Measurements from ENCODE around the gene TAB3. TPM values are rescaled to one million over a fixed set of nuclear protein-coding genes. Genes with fewer than 3 reads are reported as not detected.

Gene TAB3
- total and polyA plus RNA-seq, 2 of the 4 experiments (the other 2 are of a cell fraction) = 4.7 to 6.4 TPM

DNA sequence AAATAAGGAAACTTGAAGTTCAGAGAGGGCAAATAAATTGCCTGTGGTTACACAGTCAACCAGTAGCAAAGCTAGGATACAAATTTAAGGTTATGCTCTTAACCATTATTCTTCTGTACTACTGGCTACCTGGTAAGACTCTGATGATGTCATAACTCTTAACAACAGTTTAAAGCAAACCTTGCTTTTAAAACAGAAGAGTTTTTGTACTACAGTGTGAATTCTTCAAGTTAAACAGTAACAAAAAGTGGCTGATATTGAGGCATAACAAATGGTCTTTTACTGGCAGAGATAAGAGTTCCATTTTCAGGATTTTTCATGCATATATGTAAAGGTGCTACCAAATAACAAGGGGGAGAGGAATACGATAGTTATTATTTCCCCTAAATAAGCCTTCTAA, 23.4 kb downstream of the TAB3 start:
- Histone ChIP-seq H3K23ac (ENCODE audit: low read depth, low read length) (no peak overlapping the region), H2BK120ac (ENCODE audit: low read depth, low read length) (no peak overlapping the region), H3K9ac (ENCODE audit: low read depth, low read length) (no peak overlapping the region), H2BK5ac (ENCODE audit: low read depth, low read length, poor library complexity, severe bottlenecking) (no peak overlapping the region), H3K9me3 (ENCODE audit: control insufficient read depth, insufficient read depth, low read length) (no peaks in the 10 kb centered on the region), H3K4me2 (ENCODE audit: low read depth, low read length) (no peak overlapping the region), H3K4ac (ENCODE audit: low read depth, low read length) (no peak overlapping the region), H3K4me1 (ENCODE audit: control insufficient read depth, insufficient read depth, low read length) (peaks cover 2% of the 10 kb centered on the region; the same call in 1 of the 2 replicates), H2BK15ac (ENCODE audit: low read depth, low read length) (no peak overlapping the region), H4K20me1 (ENCODE audit: insufficient read depth, low read length) (no peaks in the 10 kb centered on the region), H2AK5ac (ENCODE audit: low read depth, low read length) (no peak overlapping the region), H3K14ac (replicated peaks; ENCODE audit: low read depth, low read length) (no peak overlapping the region), H3K4me3 (ENCODE audit: insufficient read depth, low read depth, low read length) (no peak overlapping the region), H3K27ac (ENCODE audit: insufficient read depth, low read length) (no peak overlapping the region), H3K79me1 (ENCODE audit: low read depth in 1 of 2, low read length in 2 of 2) (no peaks in the 10 kb centered on the region), H2AK9ac (replicated peaks; ENCODE audit: low read depth, low read length, poor library complexity) (no peak overlapping the region), H3K18ac (ENCODE audit: low read depth, low read length) (no peak overlapping the region), H3K56ac (ENCODE audit: extremely low read depth, insufficient read depth, low read length) (no peak overlapping the region), H2AFZ (replicated peaks; ENCODE audit: low read length, poor library complexity) (no peak overlapping the region), H2BK20ac (ENCODE audit: low read depth, low read length) (no peak overlapping the region), H4K5ac (ENCODE audit: low read depth, low read length) (no peak overlapping the region), H3K9me1 (ENCODE audit: insufficient read depth, low read length) (no peaks in the 10 kb centered on the region), H4K8ac (ENCODE audit: low read depth in 2 of 2, low read length in 2 of 2) (no peak overlapping the region), H3K27me3 (ENCODE audit: control insufficient read depth, insufficient read depth, low read length) (no peaks in the 10 kb centered on the region), H4K91ac (ENCODE audit: insufficient read depth, low read depth, low read length) (no peak overlapping the region), H3K36me3 (ENCODE audit: control insufficient read depth, insufficient read depth, low read length) (no peaks in the 10 kb centered on the region)
- intact Hi-C loops (cut with micrococcal nuclease) (no loop called here), dilution Hi-C loops (cut with HindIII; ENCODE audit: low sequenced_read_pairs, unreplicated experiment) (no loop called here), in situ Hi-C loops (cut with MboI; ENCODE audit: low sequenced_read_pairs) (no loop called here)
- ChIA-PET POLR2A (ENCODE audit: unreplicated experiment) (no interaction called here), CTCF (no interaction called here)
- no CpG with 5 or more reads among the region's 1 CpG for WGBS, 2 experiments (ENCODE audit: extremely low coverage in 2 of 2, insufficient read length in 1 of 2)
- no TSS peak for BruUV-seq (replicated peaks)
- no peak for DNase-seq
- TF ChIP-seq NFE2L2 (IDR thresholded peaks at IDR 0.05; ENCODE audit: low read depth, low read length) = no peak
- no peak for TF ChIP-seq BHLHE40 (IDR thresholded peaks at IDR 0.05; ENCODE audit: low read depth, low read length)
- TF ChIP-seq, protein P1, sequence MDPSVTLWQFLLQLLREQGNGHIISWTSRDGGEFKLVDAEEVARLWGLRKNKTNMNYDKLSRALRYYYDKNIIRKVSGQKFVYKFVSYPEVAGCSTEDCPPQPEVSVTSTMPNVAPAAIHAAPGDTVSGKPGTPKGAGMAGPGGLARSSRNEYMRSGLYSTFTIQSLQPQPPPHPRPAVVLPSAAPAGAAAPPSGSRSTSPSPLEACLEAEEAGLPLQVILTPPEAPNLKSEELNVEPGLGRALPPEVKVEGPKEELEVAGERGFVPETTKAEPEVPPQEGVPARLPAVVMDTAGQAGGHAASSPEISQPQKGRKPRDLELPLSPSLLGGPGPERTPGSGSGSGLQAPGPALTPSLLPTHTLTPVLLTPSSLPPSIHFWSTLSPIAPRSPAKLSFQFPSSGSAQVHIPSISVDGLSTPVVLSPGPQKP (IDR thresholded peaks at IDR 0.05; ENCODE audit: borderline replicate concordance, low read depth, low read length) = no peak
- no peak for TF ChIP-seq RAD21 (IDR thresholded peaks at IDR 0.05; ENCODE audit: low read length)
- TF ChIP-seq USF2 (IDR thresholded peaks at IDR 0.05; ENCODE audit: low read depth, low read length) = no peak
- TF ChIP-seq MAZ (IDR thresholded peaks at IDR 0.05; ENCODE audit: borderline replicate concordance, low read depth, low read length) = no peak
- TF ChIP-seq POLR2A (IDR thresholded peaks at IDR 0.05; ENCODE audit: low read depth, low read length) = no peak
- TF ChIP-seq, protein P2, sequence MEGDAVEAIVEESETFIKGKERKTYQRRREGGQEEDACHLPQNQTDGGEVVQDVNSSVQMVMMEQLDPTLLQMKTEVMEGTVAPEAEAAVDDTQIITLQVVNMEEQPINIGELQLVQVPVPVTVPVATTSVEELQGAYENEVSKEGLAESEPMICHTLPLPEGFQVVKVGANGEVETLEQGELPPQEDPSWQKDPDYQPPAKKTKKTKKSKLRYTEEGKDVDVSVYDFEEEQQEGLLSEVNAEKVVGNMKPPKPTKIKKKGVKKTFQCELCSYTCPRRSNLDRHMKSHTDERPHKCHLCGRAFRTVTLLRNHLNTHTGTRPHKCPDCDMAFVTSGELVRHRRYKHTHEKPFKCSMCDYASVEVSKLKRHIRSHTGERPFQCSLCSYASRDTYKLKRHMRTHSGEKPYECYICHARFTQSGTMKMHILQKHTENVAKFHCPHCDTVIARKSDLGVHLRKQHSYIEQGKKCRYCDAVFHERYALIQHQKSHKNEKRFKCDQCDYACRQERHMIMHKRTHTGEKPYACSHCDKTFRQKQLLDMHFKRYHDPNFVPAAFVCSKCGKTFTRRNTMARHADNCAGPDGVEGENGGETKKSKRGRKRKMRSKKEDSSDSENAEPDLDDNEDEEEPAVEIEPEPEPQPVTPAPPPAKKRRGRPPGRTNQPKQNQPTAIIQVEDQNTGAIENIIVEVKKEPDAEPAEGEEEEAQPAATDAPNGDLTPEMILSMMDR (conservative IDR thresholded peaks at IDR 0.05; ENCODE audit: low read depth, low read length) = no peak
- no peak for TF ChIP-seq MAFK (IDR thresholded peaks at IDR 0.05; ENCODE audit: low read depth, low read length)
- TF ChIP-seq SMC3 (IDR thresholded peaks at IDR 0.05; ENCODE audit: low read depth, low read length) = no peak
- no peak for TF ChIP-seq MXI1 (IDR thresholded peaks at IDR 0.05; ENCODE audit: borderline replicate concordance, low read depth, low read length)
- no peak for TF ChIP-seq CHD1 (IDR thresholded peaks at IDR 0.05; ENCODE audit: low read depth, low read length)
- ATAC-seq (ENCODE audit: low read depth) = no peak

Measured in IMR-90 (cell line).